ENCODE data around the gene FBXL19. TPM values are rescaled to one million over a fixed set of nuclear protein-coding genes. Genes with fewer than 3 reads are reported as not detected.

FBXL19 gene
- total RNA-seq, 1 donor from 2014 or later: 13.4 TPM

GRCh38 chr16:30941600-30942425 is 18.4 kb downstream of the FBXL19 start:
- peak; percentile 99 for ATAC-seq
- H3K36me3 ChIP-seq: peaks cover 4% of the 10 kb centered on the region

GRCh38 chr16:30942426-30942806 is 19.0 kb downstream of the FBXL19 start:
- Histone ChIP-seq H3K36me3 (peaks cover 4% of the 10 kb centered on the region), H3K9me3 (no peaks in the 10 kb centered on the region), H3K4me1 (peaks cover 14% of the 10 kb centered on the region), H3K4me3 (no peak overlapping the region), H3K27me3 (no peaks in the 10 kb centered on the region), H3K27ac (no peak overlapping the region)
- intact Hi-C loops (cut with DNase I): no loop called here
- TF ChIP-seq CTCF (IDR thresholded peaks at IDR 0.05): no peak
- no peak for DNase-seq
- no peak for ATAC-seq

More at GRCh38 chr16:30941600-30942425, 18.4 kb downstream of the FBXL19 start:
- intact Hi-C loops (cut with DNase I): no loop called here
- Histone ChIP-seq H3K27ac (no peak overlapping the region), H3K4me3 (no peak overlapping the region), H3K4me1 (peaks cover 14% of the 10 kb centered on the region), H3K9me3 (no peaks in the 10 kb centered on the region), H3K27me3 (no peaks in the 10 kb centered on the region)
- TF ChIP-seq CTCF (IDR thresholded peaks at IDR 0.05): peak; percentile 91
- DNase-seq: peak; percentile 90

- H3K36me3 ChIP-seq: peaks cover 4% of the 10 kb centered on the region
- H3K27me3 ChIP-seq: no peaks in the 10 kb centered on the region
- no peak overlapping the region for H3K27ac ChIP-seq
- no peak for DNase-seq
- ATAC-seq: no peak
- intact Hi-C loops (cut with DNase I): no loop called here
- peaks cover 11% of the 10 kb centered on the region for H3K4me1 ChIP-seq
- H3K9me3 ChIP-seq: no peaks in the 10 kb centered on the region
- no peak overlapping the region for H3K4me3 ChIP-seq
- TF ChIP-seq CTCF (IDR thresholded peaks at IDR 0.05): no peak
Measured at GRCh38 chr16:30944352-30944751, 21.0 kb downstream of the FBXL19 start.

- intact Hi-C loops (cut with DNase I): no loop called here
- no peak overlapping the region for H3K4me3 ChIP-seq
- H3K4me1 ChIP-seq: peaks cover 25% of the 10 kb centered on the region
- ATAC-seq (no peak), DNase-seq (no peak)
- H3K36me3 ChIP-seq: peaks cover 4% of the 10 kb centered on the region
- no peak for TF ChIP-seq CTCF (IDR thresholded peaks at IDR 0.05)
- no peaks in the 10 kb centered on the region for H3K27me3 ChIP-seq
- H3K27ac ChIP-seq: no peak overlapping the region
- no peaks in the 10 kb centered on the region for H3K9me3 ChIP-seq
Measured at GRCh38 chr16:30946671-30947540, 23.5 kb downstream of the FBXL19 start.

- Histone ChIP-seq H3K36me3 (peaks cover 2% of the 10 kb centered on the region), H3K27ac (peak overlapping the region; percentile 85), H3K4me3 (no peak overlapping the region), H3K4me1 (peaks cover 21% of the 10 kb centered on the region), H3K27me3 (no peaks in the 10 kb centered on the region), H3K9me3 (no peaks in the 10 kb centered on the region)
- no peak for TF ChIP-seq CTCF (IDR thresholded peaks at IDR 0.05)
- intact Hi-C loops (cut with DNase I): no loop called here
- ATAC-seq (no peak), DNase-seq (no peak)
Measured at GRCh38 chr16:30947541-30947858, 24.1 kb downstream of the FBXL19 start.
